ENCODE results near the gene ABLIM2.

DNA sequence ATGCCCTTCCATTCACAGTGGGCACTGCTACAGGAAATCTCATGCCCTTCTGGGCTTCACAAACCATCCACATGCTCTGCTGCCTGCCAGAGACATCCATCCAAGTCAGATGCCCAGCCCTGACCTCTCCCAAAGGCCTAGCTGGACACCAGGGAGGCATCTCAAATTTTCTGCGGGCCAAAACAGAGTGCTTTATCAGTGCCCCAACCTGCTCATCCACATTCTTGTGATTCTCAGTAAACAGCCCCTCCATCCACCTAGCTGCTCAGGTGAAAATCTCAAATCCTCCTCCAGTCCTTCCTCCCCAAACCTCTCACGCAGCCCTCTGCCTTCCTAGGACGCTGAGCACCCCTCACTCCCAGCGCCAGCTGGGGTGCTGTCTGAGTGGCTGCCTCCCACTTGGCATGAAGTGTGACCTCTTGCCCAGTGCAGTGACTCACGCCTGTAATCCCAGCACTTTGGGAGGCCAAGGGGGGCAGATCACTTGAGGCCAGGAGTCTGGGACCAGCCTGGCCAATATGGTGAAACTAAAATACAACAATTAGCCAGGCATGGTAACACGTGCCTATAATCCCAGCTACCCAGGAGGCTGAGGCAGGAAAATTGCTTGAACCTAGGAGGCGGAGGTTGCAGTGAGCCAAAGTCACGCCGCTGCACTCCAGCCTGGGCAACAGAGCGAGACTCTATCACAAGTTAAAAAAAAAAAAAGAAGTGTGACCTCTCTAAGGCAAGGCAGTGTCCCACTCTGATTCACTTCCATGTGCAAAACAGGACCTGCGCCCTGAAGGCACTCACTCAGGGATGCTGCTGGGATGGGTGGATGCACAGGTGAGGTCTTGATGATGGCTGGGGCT is 217.3 kb downstream of the ABLIM2 start:
- TF ChIP-seq ZNF70 (CRISPR knock-in tag; IDR thresholded peaks at IDR 0.05) (no peak), ISL1 (CRISPR knock-in tag; IDR thresholded peaks at IDR 0.05) (no peak), TOX (CRISPR knock-in tag; IDR thresholded peaks at IDR 0.05; ENCODE audit: borderline replicate concordance) (no peak), ESRRG (CRISPR knock-in tag; IDR thresholded peaks at IDR 0.05) (no peak), ZFP3 (CRISPR knock-in tag; IDR thresholded peaks at IDR 0.05) (no peak), RARB (CRISPR knock-in tag; IDR thresholded peaks at IDR 0.05) (no peak), ZNF565 (CRISPR knock-in tag; conservative IDR thresholded peaks at IDR 0.05; ENCODE audit: low read depth) (no peak), ZNF8 (CRISPR knock-in tag; IDR thresholded peaks at IDR 0.05) (no peak), ZC3H10 (CRISPR knock-in tag; IDR thresholded peaks at IDR 0.05) (no peak), ARNTL (CRISPR knock-in tag; IDR thresholded peaks at IDR 0.05; ENCODE audit: borderline replicate concordance, low read depth) (no peak)
- TF ChIP-seq, protein P1, sequence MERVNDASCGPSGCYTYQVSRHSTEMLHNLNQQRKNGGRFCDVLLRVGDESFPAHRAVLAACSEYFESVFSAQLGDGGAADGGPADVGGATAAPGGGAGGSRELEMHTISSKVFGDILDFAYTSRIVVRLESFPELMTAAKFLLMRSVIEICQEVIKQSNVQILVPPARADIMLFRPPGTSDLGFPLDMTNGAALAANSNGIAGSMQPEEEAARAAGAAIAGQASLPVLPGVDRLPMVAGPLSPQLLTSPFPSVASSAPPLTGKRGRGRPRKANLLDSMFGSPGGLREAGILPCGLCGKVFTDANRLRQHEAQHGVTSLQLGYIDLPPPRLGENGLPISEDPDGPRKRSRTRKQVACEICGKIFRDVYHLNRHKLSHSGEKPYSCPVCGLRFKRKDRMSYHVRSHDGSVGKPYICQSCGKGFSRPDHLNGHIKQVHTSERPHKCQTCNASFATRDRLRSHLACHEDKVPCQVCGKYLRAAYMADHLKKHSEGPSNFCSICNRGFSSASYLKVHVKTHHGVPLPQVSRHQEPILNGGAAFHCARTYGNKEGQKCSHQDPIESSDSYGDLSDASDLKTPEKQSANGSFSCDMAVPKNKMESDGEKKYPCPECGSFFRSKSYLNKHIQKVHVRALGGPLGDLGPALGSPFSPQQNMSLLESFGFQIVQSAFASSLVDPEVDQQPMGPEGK (CRISPR knock-in tag; IDR thresholded peaks at IDR 0.05; ENCODE audit: borderline replicate concordance) = no peak
- TF ChIP-seq, protein P2, sequence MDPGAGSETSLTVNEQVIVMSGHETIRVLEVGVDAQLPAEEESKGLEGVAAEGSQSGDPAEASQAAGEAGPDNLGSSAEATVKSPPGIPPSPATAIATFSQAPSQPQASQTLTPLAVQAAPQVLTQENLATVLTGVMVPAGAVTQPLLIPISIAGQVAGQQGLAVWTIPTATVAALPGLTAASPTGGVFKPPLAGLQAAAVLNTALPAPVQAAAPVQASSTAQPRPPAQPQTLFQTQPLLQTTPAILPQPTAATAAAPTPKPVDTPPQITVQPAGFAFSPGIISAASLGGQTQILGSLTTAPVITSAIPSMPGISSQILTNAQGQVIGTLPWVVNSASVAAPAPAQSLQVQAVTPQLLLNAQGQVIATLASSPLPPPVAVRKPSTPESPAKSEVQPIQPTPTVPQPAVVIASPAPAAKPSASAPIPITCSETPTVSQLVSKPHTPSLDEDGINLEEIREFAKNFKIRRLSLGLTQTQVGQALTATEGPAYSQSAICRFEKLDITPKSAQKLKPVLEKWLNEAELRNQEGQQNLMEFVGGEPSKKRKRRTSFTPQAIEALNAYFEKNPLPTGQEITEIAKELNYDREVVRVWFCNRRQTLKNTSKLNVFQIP (CRISPR knock-in tag; IDR thresholded peaks at IDR 0.05; ENCODE audit: borderline replicate concordance, low read depth) = no peak
- TF ChIP-seq, protein P3, sequence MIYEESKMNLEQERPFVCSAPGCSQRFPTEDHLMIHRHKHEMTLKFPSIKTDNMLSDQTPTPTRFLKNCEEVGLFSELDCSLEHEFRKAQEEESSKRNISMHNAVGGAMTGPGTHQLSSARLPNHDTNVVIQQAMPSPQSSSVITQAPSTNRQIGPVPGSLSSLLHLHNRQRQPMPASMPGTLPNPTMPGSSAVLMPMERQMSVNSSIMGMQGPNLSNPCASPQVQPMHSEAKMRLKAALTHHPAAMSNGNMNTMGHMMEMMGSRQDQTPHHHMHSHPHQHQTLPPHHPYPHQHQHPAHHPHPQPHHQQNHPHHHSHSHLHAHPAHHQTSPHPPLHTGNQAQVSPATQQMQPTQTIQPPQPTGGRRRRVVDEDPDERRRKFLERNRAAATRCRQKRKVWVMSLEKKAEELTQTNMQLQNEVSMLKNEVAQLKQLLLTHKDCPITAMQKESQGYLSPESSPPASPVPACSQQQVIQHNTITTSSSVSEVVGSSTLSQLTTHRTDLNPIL (CRISPR knock-in tag; IDR thresholded peaks at IDR 0.05; ENCODE audit: low read depth) = no peak

Measured in SK-N-SH treated with all-trans-retinoic acid at 6 μM for 48 hours (cell line).